Osteoblast (primary cell): ENCODE results near the gene ZYG11A. TPM values are rescaled to one million over a fixed set of nuclear protein-coding genes. Genes with fewer than 3 reads are reported as not detected.
"Not testable (repeated sequence)": the region's sequence is repeated elsewhere in the genome, so short reads cannot be mapped to it uniquely, and the experiment has no call there.

Source experiments
- DNase-seq: peaks from one replicate; pipeline ENCODE4 v3.0.0; 2011; ENCODE audit warnings: low spot score, mixed read lengths; ENCODE audit not compliant: insufficient read length; ENCODE audit errors: missing footprints
- H2AFZ ChIP-seq: 2 replicates; pipeline ENCODE4 v1.6.0; 2011; ENCODE audit warnings: mild to moderate bottlenecking, low read length
- H3K27ac ChIP-seq: 2 replicates; pipeline ENCODE4 v1.5.1; 2011; ENCODE audit warnings: mild to moderate bottlenecking, low read depth, low read length, moderate library complexity
- H3K27me3 ChIP-seq: 2 replicates; pipeline ENCODE4 v1.6.0; 2012; ENCODE audit warnings: mild to moderate bottlenecking, control low read depth, inconsistent platforms, low read length, moderate library complexity; ENCODE audit not compliant: insufficient read depth
- H3K36me3 ChIP-seq: 2 replicates; pipeline ENCODE4 v1.5.1; 2011; ENCODE audit warnings: mild to moderate bottlenecking, low read length, control low read depth, moderate library complexity; ENCODE audit not compliant: insufficient read depth
- H3K4me1 ChIP-seq: 2 replicates; pipeline ENCODE4 v1.5.1; 2011; ENCODE audit warnings: mild to moderate bottlenecking, low read length, control low read depth, moderate library complexity; ENCODE audit not compliant: insufficient read depth
- H3K4me2 ChIP-seq: 2 replicates; pipeline ENCODE4 v1.6.0; 2011; ENCODE audit warnings: mild to moderate bottlenecking, low read length; ENCODE audit not compliant: insufficient read depth
- H3K4me3 ChIP-seq: fragments of 200-600 bp; sonication (generic); 3 replicates; pipeline ENCODE4 v1.5.1; 2012; ENCODE audit warnings: mild to moderate bottlenecking, low read length, inconsistent platforms; ENCODE audit not compliant: insufficient read depth
- H3K79me2 ChIP-seq: 2 replicates; pipeline ENCODE4 v1.6.0; 2012; ENCODE audit warnings: mild to moderate bottlenecking, low read length, control low read depth, inconsistent platforms; ENCODE audit not compliant: insufficient read depth
- H3K9me3 ChIP-seq: 2 replicates; pipeline ENCODE4 v1.5.1; 2011; ENCODE audit warnings: low read depth, low read length, control low read depth
- H4K20me1 ChIP-seq: 2 replicates; pipeline ENCODE4 v1.6.0; 2012; ENCODE audit warnings: mild to moderate bottlenecking, low read length, control low read depth; ENCODE audit not compliant: insufficient read depth
- CTCF ChIP-seq: IDR thresholded peaks from 2 replicates; pipeline ENCODE4 v1.5.1; 2011; ENCODE audit warnings: mild to moderate bottlenecking, low read depth, low read length, moderate library complexity; ENCODE audit errors: extremely low read depth
- total RNA-seq: library from RNA; depleted of rRNA; stranded (reverse); fragments of >200 nt; gene quantifications from 2 replicates; pipeline ENCODE4 v1.2.3, GENCODE V29; 2012

Gene ZYG11A
- under 0.01 TPM in 2 replicates for total RNA-seq

GRCh38 chr1:52842643-52843310 is at the start of gene ZYG11A:
Gene ZYG11A, plus strand, starts transcription at chr1:52842760. Its CDS starts 124 bp downstream, at chr1:52842884.
- peaks cover 15% of the 10 kb centered on the region for H3K27me3 ChIP-seq
- H4K20me1 ChIP-seq: no peaks in the 10 kb centered on the region
- H3K4me3 ChIP-seq: peak within 1 kb of the TSS; percentile 70
- H3K79me2 ChIP-seq: no peaks in the 10 kb centered on the region
- H3K36me3 ChIP-seq: no peaks in the 10 kb centered on the region
- peak within 1 kb of the TSS; percentile 88 for H3K4me2 ChIP-seq
- peak; percentile 96 for DNase-seq
- no peak for TF ChIP-seq CTCF
- H3K27ac ChIP-seq: no peak within 1 kb of the TSS
- H3K9me3 ChIP-seq: no peaks in the 10 kb centered on the region
- peaks cover 5% of the 10 kb centered on the region for H3K4me1 ChIP-seq
- H2AFZ ChIP-seq: peak within 1 kb of the TSS; percentile 94

GRCh38 chr1:52793717-52794116 is 48.8 kb upstream of the ZYG11A start:
- H3K27ac ChIP-seq, H3K27me3 ChIP-seq, H2AFZ ChIP-seq, H3K4me2 ChIP-seq, H3K4me3 ChIP-seq, H3K79me2 ChIP-seq, H4K20me1 ChIP-seq, H3K4me1 ChIP-seq, DNase-seq, H3K9me3 ChIP-seq: not testable (repeated sequence)
- peaks cover 24% of the 10 kb centered on the region for H3K36me3 ChIP-seq

- no peaks in the 10 kb centered on the region for H3K9me3 ChIP-seq
- TF ChIP-seq CTCF: no peak
- no peak for DNase-seq
- H3K27ac ChIP-seq: no peak overlapping the region
- peaks cover 18% of the 10 kb centered on the region for H3K36me3 ChIP-seq
- H3K4me1 ChIP-seq: no peaks in the 10 kb centered on the region
- H3K4me2 ChIP-seq: no peak overlapping the region
- H3K79me2 ChIP-seq: no peaks in the 10 kb centered on the region
- H2AFZ ChIP-seq: no peak overlapping the region
- H4K20me1 ChIP-seq: no peaks in the 10 kb centered on the region
- H3K27me3 ChIP-seq: no peaks in the 10 kb centered on the region
- H3K4me3 ChIP-seq: no peak overlapping the region
These were observed 47.1 kb upstream of the ZYG11A start for GRCh38 chr1:52795464-52795863.

- DNase-seq: no peak
These were observed 44.2 kb upstream of the ZYG11A start for GRCh38 chr1:52798331-52798730.

More at GRCh38 chr1:52798331-52798730, 44.2 kb upstream of the ZYG11A start:
- no peaks in the 10 kb centered on the region for H3K4me1 ChIP-seq
- no peak overlapping the region for H3K4me2 ChIP-seq
- H3K27ac ChIP-seq: no peak overlapping the region
- no peaks in the 10 kb centered on the region for H3K9me3 ChIP-seq
- no peak for TF ChIP-seq CTCF
- no peak overlapping the region for H3K4me3 ChIP-seq
- H3K27me3 ChIP-seq: no peaks in the 10 kb centered on the region
- peaks cover 23% of the 10 kb centered on the region for H3K36me3 ChIP-seq
- no peaks in the 10 kb centered on the region for H3K79me2 ChIP-seq
- no peaks in the 10 kb centered on the region for H4K20me1 ChIP-seq
- H2AFZ ChIP-seq: no peak overlapping the region
